ENCODE data around the gene NTMT1. TPM values are rescaled to one million over a fixed set of nuclear protein-coding genes. Genes with fewer than 3 reads are reported as not detected.
"Not testable (repeated sequence)": the region's sequence is repeated elsewhere in the genome, so short reads cannot be mapped to it uniquely, and the experiment has no call there.

Gene NTMT1
- total RNA-seq, 2 experiments from 2014 or later = 50.1 to 69.2 TPM

GRCh38 chr9:129630967-129631673 lies 5.2 kb downstream of the NTMT1 start:
- Mint-ChIP-seq H3K27ac (peak overlapping the region; percentile 49), H3K9me3 (ENCODE audit: low read depth) (no peaks in the 10 kb centered on the region), H3K36me3 (ENCODE audit: low read depth) (peaks cover 36% of the 10 kb centered on the region), H3K4me1 (peaks cover 52% of the 10 kb centered on the region), H3K4me3 (no peak overlapping the region), H3K27me3 (no peaks in the 10 kb centered on the region)
- intact Hi-C loops (cut with DNase I, micrococcal nuclease) = no loop called here
- CTCF ChIA-PET = interaction anchor here (0.5 to 2.6 kb wide), 5 partner anchors 9 to 1775 kb away, joined by 3 to 12 read pairs (median 7); partner anchors contain the start of gene C9orf50
- DNase-seq (peak; percentile 48), ATAC-seq (no peak)
- POLR2A ChIA-PET = no interaction called here

GRCh38 chr9:129631674-129632129 lies 5.7 kb downstream of the NTMT1 start:
- POLR2A ChIA-PET = no interaction called here
- H3K4me3 Mint-ChIP-seq = no peak overlapping the region
- intact Hi-C loops (cut with DNase I, micrococcal nuclease) = no loop called here
- H3K9me3 Mint-ChIP-seq (ENCODE audit: low read depth) = no peaks in the 10 kb centered on the region
- peak overlapping the region; percentile 49 for H3K27ac Mint-ChIP-seq
- ATAC-seq (no peak), DNase-seq (no peak)
- H3K4me1 Mint-ChIP-seq = peaks cover 51% of the 10 kb centered on the region
- H3K36me3 Mint-ChIP-seq (ENCODE audit: low read depth) = peaks cover 36% of the 10 kb centered on the region
- no peaks in the 10 kb centered on the region for H3K27me3 Mint-ChIP-seq
- CTCF ChIA-PET = interaction anchor here (1.9 to 2.6 kb wide), 2 partner anchors 9 to 12 kb away, joined by 8 to 12 read pairs; no protein-coding TSS in a partner anchor

GRCh38 chr9:129632460-129632859 lies 6.5 kb downstream of the NTMT1 start:
- intact Hi-C loops (cut with DNase I, micrococcal nuclease) = no loop called here
- ATAC-seq = no peak
- Mint-ChIP-seq H3K4me1 (peaks cover 46% of the 10 kb centered on the region), H3K4me3 (no peak overlapping the region), H3K27ac (peak overlapping the region; percentile 75), H3K36me3 (ENCODE audit: low read depth) (peaks cover 30% of the 10 kb centered on the region), H3K9me3 (ENCODE audit: low read depth) (no peaks in the 10 kb centered on the region), H3K27me3 (no peaks in the 10 kb centered on the region)
- no peak for DNase-seq
- POLR2A ChIA-PET = no interaction called here
- CTCF ChIA-PET = no interaction called here

GRCh38 chr9:129633207-129633606 lies 7.2 kb downstream of the NTMT1 start:
- intact Hi-C loops (cut with DNase I, micrococcal nuclease) = no loop called here
- Mint-ChIP-seq H3K4me3 (no peak overlapping the region), H3K4me1 (peaks cover 43% of the 10 kb centered on the region), H3K27me3 (no peaks in the 10 kb centered on the region), H3K9me3 (ENCODE audit: low read depth) (no peaks in the 10 kb centered on the region), H3K27ac (no peak overlapping the region), H3K36me3 (ENCODE audit: low read depth) (peaks cover 32% of the 10 kb centered on the region)
- DNase-seq (no peak), ATAC-seq (no peak)
- ChIA-PET CTCF (interaction anchor here (0.6 to 0.7 kb wide), 3 partner anchors 8 to 151 kb away, joined by 3 read pairs; partner anchors contain the start of gene C9orf50), POLR2A (no interaction called here)

GRCh38 chr9:129633848-129634247 lies 7.9 kb downstream of the NTMT1 start:
- intact Hi-C loops (cut with DNase I, micrococcal nuclease) = no loop called here
- peaks cover 31% of the 10 kb centered on the region for H3K36me3 Mint-ChIP-seq (ENCODE audit: low read depth)

GRCh38 chr9:129635099-129636065 lies 9.4 kb downstream of the NTMT1 start:
- H3K36me3 Mint-ChIP-seq (ENCODE audit: low read depth) = peaks cover 29% of the 10 kb centered on the region
- ChIA-PET CTCF (interaction anchor here (0.9 to 1.2 kb wide), 2 partner anchors 10 to 11 kb away, joined by 3 to 4 read pairs; no protein-coding TSS in a partner anchor), POLR2A (interaction anchor here (0.7 kb wide), 1 partner anchor 9 kb away, joined by 3 read pairs; the partner anchor contains the start of gene NTMT1)
- intact Hi-C loops (cut with DNase I, micrococcal nuclease) = no loop called here
- peaks cover 32% of the 10 kb centered on the region for H3K4me1 Mint-ChIP-seq
- no peaks in the 10 kb centered on the region for H3K27me3 Mint-ChIP-seq
- no peak overlapping the region for H3K27ac Mint-ChIP-seq
- no peak overlapping the region for H3K4me3 Mint-ChIP-seq
- DNase-seq = no peak
- H3K9me3 Mint-ChIP-seq (ENCODE audit: low read depth) = no peaks in the 10 kb centered on the region
- ATAC-seq = no peak

More at GRCh38 chr9:129633848-129634247, 7.9 kb downstream of the NTMT1 start:
- H3K9me3 Mint-ChIP-seq (ENCODE audit: low read depth) = no peaks in the 10 kb centered on the region
- ChIA-PET POLR2A (no interaction called here), CTCF (interaction anchor here (0.5 to 1.2 kb wide), 3 partner anchors 9 to 13 kb away, joined by 3 to 4 read pairs (median 3); partner anchors contain the start of gene C9orf50)
- H3K4me1 Mint-ChIP-seq = peaks cover 39% of the 10 kb centered on the region
- H3K4me3 Mint-ChIP-seq = no peak overlapping the region
- peak overlapping the region; percentile 2 for H3K27ac Mint-ChIP-seq
- DNase-seq (no peak), ATAC-seq (no peak)
- H3K27me3 Mint-ChIP-seq = no peaks in the 10 kb centered on the region

- H3K9me3 Mint-ChIP-seq (ENCODE audit: low read depth); H3K27ac Mint-ChIP-seq; ATAC-seq; H3K27me3 Mint-ChIP-seq; intact Hi-C loops (cut with DNase I, micrococcal nuclease); DNase-seq; H3K4me3 Mint-ChIP-seq: not testable (repeated sequence)
- ChIA-PET POLR2A (interaction anchor here (0.6 kb wide), 1 partner anchor 590 kb away, joined by 4 read pairs; no protein-coding TSS in a partner anchor), CTCF (interaction anchor here (0.9 to 1.4 kb wide), 2 partner anchors 12 to 522 kb away, joined by 3 to 7 read pairs; no protein-coding TSS in a partner anchor)
- Mint-ChIP-seq H3K36me3 (ENCODE audit: low read depth) (peaks cover 29% of the 10 kb centered on the region), H3K4me1 (peaks cover 31% of the 10 kb centered on the region)
Measured at GRCh38 chr9:129636343-129636742, 10.4 kb downstream of the NTMT1 start.

- no peak for DNase-seq
- H3K27me3 Mint-ChIP-seq = no peaks in the 10 kb centered on the region
- H3K4me1 Mint-ChIP-seq = peaks cover 24% of the 10 kb centered on the region
- H3K9me3 Mint-ChIP-seq (ENCODE audit: low read depth) = no peaks in the 10 kb centered on the region
- ChIA-PET CTCF (interaction anchor here (0.6 to 1.4 kb wide), 2 partner anchors 315 to 523 kb away, joined by 3 to 7 read pairs; no protein-coding TSS in a partner anchor), POLR2A (interaction anchor here (2.0 kb wide), 1 partner anchor 10 kb away, joined by 5 read pairs; no protein-coding TSS in a partner anchor)
- no peak overlapping the region for H3K4me3 Mint-ChIP-seq
- H3K27ac Mint-ChIP-seq = no peak overlapping the region
- no peak for ATAC-seq
- intact Hi-C loops (cut with DNase I, micrococcal nuclease) = no loop called here
- peaks cover 23% of the 10 kb centered on the region for H3K36me3 Mint-ChIP-seq (ENCODE audit: low read depth)
Measured at GRCh38 chr9:129637102-129637501, 11.1 kb downstream of the NTMT1 start.

- intact Hi-C loops (cut with DNase I, micrococcal nuclease) = no loop called here
- Mint-ChIP-seq H3K27ac (no peak overlapping the region), H3K4me3 (no peak overlapping the region), H3K9me3 (ENCODE audit: low read depth) (no peaks in the 10 kb centered on the region), H3K4me1 (peaks cover 18% of the 10 kb centered on the region), H3K27me3 (no peaks in the 10 kb centered on the region), H3K36me3 (ENCODE audit: low read depth) (peaks cover 17% of the 10 kb centered on the region)
- POLR2A ChIA-PET = interaction anchor here (2.0 kb wide), 1 partner anchor 11 kb away, joined by 5 read pairs; no protein-coding TSS in a partner anchor
- CTCF ChIA-PET = interaction anchor here (0.6 kb wide), 1 partner anchor 316 kb away, joined by 3 read pairs; no protein-coding TSS in a partner anchor
- no peak for ATAC-seq
- DNase-seq = no peak
Measured at GRCh38 chr9:129637673-129638439, 11.9 kb downstream of the NTMT1 start.

GRCh38 chr9:129639034-129639630 lies 13.2 kb downstream of the NTMT1 start:
- no peak overlapping the region for H3K27ac Mint-ChIP-seq
- ATAC-seq (no peak), DNase-seq (no peak)
- ChIA-PET CTCF (interaction anchor here (0.5 to 2.4 kb wide), 12 partner anchors 9 to 507 kb away, joined by 3 to 15 read pairs (median 3); partner anchors contain the start of gene NTMT1), POLR2A (interaction anchor here (0.6 kb wide), 1 partner anchor 107 kb away, joined by 4 read pairs; no protein-coding TSS in a partner anchor)
- no peaks in the 10 kb centered on the region for H3K9me3 Mint-ChIP-seq (ENCODE audit: low read depth)
- peaks cover 15% of the 10 kb centered on the region for H3K36me3 Mint-ChIP-seq (ENCODE audit: low read depth)
- intact Hi-C loops (cut with DNase I, micrococcal nuclease) = no loop called here
- H3K4me1 Mint-ChIP-seq = peaks cover 18% of the 10 kb centered on the region
- H3K4me3 Mint-ChIP-seq = no peak overlapping the region
- no peaks in the 10 kb centered on the region for H3K27me3 Mint-ChIP-seq

Measured in activated CD4-positive, alpha-beta T cell treated with anti-CD3 and anti-CD28 coated beads for 36 hours (primary cell).